ENCODE measurements around the gene LIMS2. TPM values are rescaled to one million over a fixed set of nuclear protein-coding genes. Genes with fewer than 3 reads are reported as not detected.
A peak's percentile ranks its signal among the peaks of the same experiment; 100 is the strongest.

LIMS2 gene
- total RNA-seq, 1 donor from 2014 or later = 171 TPM

GRCh38 chr2:127592761-127593227 is 82.5 kb downstream of the LIMS2 start:
- Mint-ChIP-seq H3K4me1 (ENCODE audit: low read depth) (peaks cover 2% of the 10 kb centered on the region), H3K4me3 (ENCODE audit: unreplicated experiment) (no peak overlapping the region), H3K36me3 (ENCODE audit: low read depth) (peaks cover 4% of the 10 kb centered on the region), H3K27me3 (ENCODE audit: low read depth) (no peaks in the 10 kb centered on the region), H3K9me3 (ENCODE audit: low read depth) (peaks cover 9% of the 10 kb centered on the region), H3K27ac (ENCODE audit: unreplicated experiment) (no peak overlapping the region)
- no peak for TF ChIP-seq CTCF (IDR thresholded peaks at IDR 0.05)
- peak; percentile 91 for DNase-seq (ENCODE audit: low spot score)

DNA sequence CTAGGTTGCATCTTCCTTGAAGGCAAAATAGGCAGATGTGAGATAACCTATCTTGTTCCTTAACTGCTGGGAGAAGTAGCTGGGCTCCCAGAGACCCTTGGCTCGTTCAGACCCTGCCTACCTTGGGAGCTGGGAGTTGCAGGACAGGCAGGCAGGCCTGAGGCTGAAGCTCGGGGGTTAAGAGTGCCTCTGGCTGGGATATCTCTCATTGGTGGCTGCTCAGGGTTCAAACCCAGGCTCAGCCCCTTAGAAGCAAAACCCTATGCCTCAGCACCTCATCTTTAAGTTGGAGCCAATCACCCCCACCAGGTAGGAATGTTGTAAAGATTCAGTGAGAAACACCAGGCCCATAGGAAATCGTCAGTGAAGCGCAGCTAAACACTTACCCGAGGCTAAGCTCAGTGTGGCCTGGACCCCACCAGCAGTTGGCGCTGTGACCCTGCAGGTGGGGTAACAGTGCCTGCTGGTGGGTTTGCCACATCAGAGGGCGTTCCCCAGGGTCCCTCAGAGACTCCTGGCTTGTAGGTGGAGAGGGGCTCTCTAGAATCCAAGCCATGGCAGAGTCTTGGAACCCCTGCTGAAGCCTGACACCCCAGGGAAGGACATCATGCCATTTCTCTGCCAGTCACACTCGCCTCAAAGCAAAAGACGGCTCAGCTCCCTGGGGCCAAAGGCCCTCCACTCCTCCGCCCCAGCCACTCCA is 84.0 kb downstream of the LIMS2 start:
- peaks cover 9% of the 10 kb centered on the region for H3K9me3 Mint-ChIP-seq (ENCODE audit: low read depth)
- DNase-seq (ENCODE audit: low spot score) = peak; percentile 67
- no peak overlapping the region for H3K4me3 Mint-ChIP-seq (ENCODE audit: unreplicated experiment)
- H3K27ac Mint-ChIP-seq (ENCODE audit: unreplicated experiment) = peak overlapping the region; percentile 49
- H3K4me1 Mint-ChIP-seq (ENCODE audit: low read depth) = no peaks in the 10 kb centered on the region
- no peaks in the 10 kb centered on the region for H3K27me3 Mint-ChIP-seq (ENCODE audit: low read depth)
- H3K36me3 Mint-ChIP-seq (ENCODE audit: low read depth) = peaks cover 4% of the 10 kb centered on the region
- TF ChIP-seq CTCF (IDR thresholded peaks at IDR 0.05) = peak; percentile 86

GRCh38 chr2:127590386-127591190 is 84.7 kb downstream of the LIMS2 start:
- Mint-ChIP-seq H3K9me3 (ENCODE audit: low read depth) (peaks cover 4% of the 10 kb centered on the region), H3K4me1 (ENCODE audit: low read depth) (no peaks in the 10 kb centered on the region)
- no peak for TF ChIP-seq CTCF (IDR thresholded peaks at IDR 0.05)

DNA sequence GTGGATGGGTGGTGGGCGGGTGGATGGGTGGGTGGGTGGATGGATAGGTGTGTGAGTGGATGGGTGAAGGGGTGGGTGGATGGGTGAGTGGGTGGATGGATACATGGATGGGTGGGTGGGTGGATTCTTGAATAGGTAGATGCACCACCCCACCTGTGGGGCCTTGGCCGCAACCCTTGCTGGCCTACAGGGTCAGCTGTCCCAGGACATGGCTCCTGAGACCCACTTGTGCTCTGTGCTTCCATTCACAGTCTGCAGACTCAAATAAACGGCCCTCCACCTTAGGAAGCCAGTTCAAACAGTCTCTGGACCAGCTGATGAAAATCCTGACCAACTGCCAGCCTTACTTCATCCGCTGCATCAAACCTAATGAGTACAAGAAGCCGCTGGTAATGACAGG is 85.5 kb downstream of the LIMS2 start:
- H3K27ac Mint-ChIP-seq (ENCODE audit: unreplicated experiment) = no peak overlapping the region
- DNase-seq (ENCODE audit: low spot score) = peak; percentile 66
- no peak overlapping the region for H3K4me3 Mint-ChIP-seq (ENCODE audit: unreplicated experiment)
- TF ChIP-seq CTCF (IDR thresholded peaks at IDR 0.05) = no peak
- no peaks in the 10 kb centered on the region for H3K27me3 Mint-ChIP-seq (ENCODE audit: low read depth)
- no peaks in the 10 kb centered on the region for H3K36me3 Mint-ChIP-seq (ENCODE audit: low read depth)
- peaks cover 4% of the 10 kb centered on the region for H3K4me1 Mint-ChIP-seq (ENCODE audit: low read depth)
- H3K9me3 Mint-ChIP-seq (ENCODE audit: low read depth) = no peaks in the 10 kb centered on the region

More at GRCh38 chr2:127590386-127591190, 84.7 kb downstream of the LIMS2 start:
- Mint-ChIP-seq H3K27me3 (ENCODE audit: low read depth) (no peaks in the 10 kb centered on the region), H3K27ac (ENCODE audit: unreplicated experiment) (no peak overlapping the region), H3K4me3 (ENCODE audit: unreplicated experiment) (no peak overlapping the region), H3K36me3 (ENCODE audit: low read depth) (peaks cover 2% of the 10 kb centered on the region)
- peak; percentile 33 for DNase-seq (ENCODE audit: low spot score)

DNA sequence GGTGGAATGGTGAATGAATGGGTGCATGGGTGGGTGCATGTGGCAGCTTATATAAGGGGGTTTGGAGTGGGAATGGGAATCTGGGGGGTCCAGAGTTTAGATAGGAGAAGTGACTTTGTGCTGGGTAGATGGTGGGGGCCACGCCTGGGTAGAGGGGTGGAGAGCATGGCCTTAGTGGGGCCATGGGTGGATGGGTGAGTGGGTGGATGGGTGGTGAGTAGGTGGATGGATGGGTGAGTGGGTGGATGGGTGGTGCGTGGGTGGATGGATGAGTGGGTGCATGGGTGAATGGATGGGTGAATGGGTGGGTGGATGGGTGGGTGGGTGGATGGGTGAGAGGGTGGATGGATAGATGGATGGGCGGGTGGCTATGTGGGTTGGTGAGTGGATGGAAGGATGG is 86.0 kb downstream of the LIMS2 start:
- no peaks in the 10 kb centered on the region for H3K27me3 Mint-ChIP-seq (ENCODE audit: low read depth)
- H3K36me3 Mint-ChIP-seq (ENCODE audit: low read depth) = no peaks in the 10 kb centered on the region
- TF ChIP-seq CTCF (IDR thresholded peaks at IDR 0.05) = no peak
- no peak overlapping the region for H3K27ac Mint-ChIP-seq (ENCODE audit: unreplicated experiment)
- peaks cover 4% of the 10 kb centered on the region for H3K4me1 Mint-ChIP-seq (ENCODE audit: low read depth)
- no peaks in the 10 kb centered on the region for H3K9me3 Mint-ChIP-seq (ENCODE audit: low read depth)
- DNase-seq (ENCODE audit: low spot score) = peak; percentile 61
- H3K4me3 Mint-ChIP-seq (ENCODE audit: unreplicated experiment) = no peak overlapping the region
